ENCODE results near the gene TFR2.
A peak's percentile ranks its signal among the peaks of the same experiment; 100 is the strongest.

The TFR2 gene

GRCh38 chr7:100574362-100575205 is 66.8 kb downstream of the TFR2 start:
- H3K27ac ChIP-seq = 0 out of 2 replicates have a peak overlapping the region, but pooled peaks have one; percentile 20
- CTCF ChIA-PET = interaction anchor here (0.6 to 1.0 kb wide), 2 partner anchors 10 to 18 kb away, joined by 3 read pairs; no protein-coding TSS in a partner anchor
- POLR2A ChIA-PET (ENCODE audit: low non-redundant PET) = no interaction called here
- TF ChIP-seq CTCF (conservative IDR thresholded peaks at IDR 0.05; ENCODE audit: low read depth) = no peak
- DNase-seq (ENCODE audit: low spot score) = no peak

- ChIA-PET POLR2A (ENCODE audit: low non-redundant PET) (no interaction called here), CTCF (interaction anchor here (0.6 to 1.0 kb wide), 2 partner anchors 9 to 17 kb away, joined by 3 read pairs; no protein-coding TSS in a partner anchor)
- no peak for DNase-seq (ENCODE audit: low spot score)
- peak; percentile 72 for TF ChIP-seq CTCF (conservative IDR thresholded peaks at IDR 0.05; ENCODE audit: low read depth)
- no peak within 1 kb of the TSS for H3K27ac ChIP-seq
Observed at GRCh38 chr7:100573691-100574361, 67.5 kb downstream of the TFR2 start, which contains the start of gene SAP25. Gene SAP25, minus strand, starts transcription at chr7:100573900. Its CDS starts 158 bp downstream, at chr7:100573742.

GRCh38 chr7:100572949-100573675 is 68.2 kb downstream of the TFR2 start:
- ChIA-PET POLR2A (ENCODE audit: low non-redundant PET) (no interaction called here), CTCF (interaction anchor here (0.7 to 0.8 kb wide), 2 partner anchors 14 to 104 kb away, joined by 3 read pairs; no protein-coding TSS in a partner anchor)
- no peak for TF ChIP-seq CTCF (conservative IDR thresholded peaks at IDR 0.05; ENCODE audit: low read depth)
- no peak overlapping the region for H3K27ac ChIP-seq
- no peak for DNase-seq (ENCODE audit: low spot score)

GRCh38 chr7:100572281-100572948 is 68.9 kb downstream of the TFR2 start:
- ChIA-PET POLR2A (ENCODE audit: low non-redundant PET) (no interaction called here), CTCF (interaction anchor here (0.7 to 0.8 kb wide), 2 partner anchors 14 to 103 kb away, joined by 3 read pairs; no protein-coding TSS in a partner anchor)
- peak overlapping the region; percentile 6; the same call in 1 of the 2 replicates for H3K27ac ChIP-seq
- no peak for TF ChIP-seq CTCF (conservative IDR thresholded peaks at IDR 0.05; ENCODE audit: low read depth)
- DNase-seq (ENCODE audit: low spot score) = no peak

- TF ChIP-seq CTCF (conservative IDR thresholded peaks at IDR 0.05; ENCODE audit: low read depth) = no peak
- ChIA-PET POLR2A (ENCODE audit: low non-redundant PET) (interaction anchor here (1.1 kb wide), 1 partner anchor 13 kb away, joined by 4 read pairs; no protein-coding TSS in a partner anchor), CTCF (interaction anchor here (0.7 to 1.8 kb wide), 2 partner anchors 11 to 280 kb away, joined by 3 to 5 read pairs; no protein-coding TSS in a partner anchor)
- H3K27ac ChIP-seq = peak overlapping the region; percentile 6; the same call in 1 of the 2 replicates
- no peak for DNase-seq (ENCODE audit: low spot score)
Observed at GRCh38 chr7:100571829-100572116, 69.6 kb downstream of the TFR2 start.

All from RWPE1 (cell line).